A673 (cell line): ENCODE measurements around the gene IFITM1.

Source experiments
- CTCF ChIP-seq: fragments of 300-800, 200-600 bp; sonication (generic); conservative IDR thresholded peaks from 2 replicates; pipeline ENCODE4 v1.5.1; 2017; ENCODE audit warnings: low read depth, mild to moderate bottlenecking, antibody characterized with exemption, low read length, moderate library complexity, mixed read lengths
- EZH2 ChIP-seq: fragments of 200-600 bp; sonication (generic); IDR thresholded peaks from 2 replicates; pipeline ENCODE4 v1.6.1; 2017; ENCODE audit warnings: borderline replicate concordance, low read depth, mild to moderate bottlenecking, mixed read lengths, antibody characterized with exemption, low read length; ENCODE audit not compliant: poor library complexity, severe bottlenecking

GRCh38 chr11:326842-327580, 13.2 kb downstream of the IFITM1 start:
- TF ChIP-seq CTCF (no peak), EZH2 (no peak)
